CD4-positive, alpha-beta memory T cell (primary cell): Measurements from ENCODE around the gene SETD3. TPM values are rescaled to one million over a fixed set of nuclear protein-coding genes. Genes with fewer than 3 reads are reported as not detected.

ENCODE experiments used
- CTCF ChIA-PET: fragments of 350-600 bp; sonication (Branson Sonifier 250); formaldehyde crosslinking; loops from one replicate; lab custom pipeline; 2021; ENCODE audit warnings: inconsistent platforms; ENCODE audit not compliant: partially characterized antibody; lab: Charles Lee
- POLR2A ChIA-PET: fragments of 350-600 bp; sonication (Branson Sonifier 250); formaldehyde crosslinking; loops from one replicate; lab custom pipeline; 2021; ENCODE audit not compliant: partially characterized antibody; lab: Charles Lee
- DNase-seq, 5 donors: peaks; one replicate each; pipeline versions ENCODE4 v3.0.0 to v3.0.0-alpha.2; 2020 to 2022; ENCODE audit warnings: mixed read lengths in 1 of 5
- H3K27ac ChIP-seq: one replicate; pipeline ENCODE4 v1.7.0; 2013; ENCODE audit warnings: low read depth, low read length
- H3K27me3 ChIP-seq: 2 replicates; pipeline ENCODE4 v1.7.0; 2013; ENCODE audit warnings: mild to moderate bottlenecking, low read length, moderate library complexity; ENCODE audit not compliant: insufficient read depth
- H3K36me3 ChIP-seq: 2 replicates; pipeline ENCODE4 v1.7.0; 2013; ENCODE audit warnings: mild to moderate bottlenecking, low read length, moderate library complexity; ENCODE audit not compliant: insufficient read depth
- H3K4me1 ChIP-seq: 2 replicates; pipeline ENCODE4 v1.7.0; 2013; ENCODE audit warnings: mild to moderate bottlenecking, low read length, moderate library complexity; ENCODE audit not compliant: insufficient read depth
- H3K4me3 ChIP-seq, 2 donors: one replicate each; pipeline ENCODE4 v1.7.0; 2013; ENCODE audit warnings: low read length in 2 of 2, mild to moderate bottlenecking in 1 of 2
- H3K9me3 ChIP-seq, 2 donors: one replicate each; pipeline ENCODE4 v1.7.0; 2013; ENCODE audit warnings: low read length in 2 of 2, control low read depth in 1 of 2; ENCODE audit not compliant: control insufficient read depth in 1 of 2
- H3K27ac Mint-ChIP-seq, 7 donors: one replicate each; pipeline ENCODE4 v1.8.0; 2020 to 2021; ENCODE audit warnings: mixed read lengths in 7 of 7, mild to moderate bottlenecking in 6 of 7, inconsistent platforms in 3 of 7, moderate library complexity in 3 of 7
- H3K27me3 Mint-ChIP-seq, 2 donors: one replicate each; pipeline ENCODE4 v1.8.0; 2020 to 2021; ENCODE audit warnings: mixed read lengths in 2 of 2
- H3K36me3 Mint-ChIP-seq, 2 donors: one replicate each; pipeline ENCODE4 v1.8.0; 2020 to 2021; ENCODE audit warnings: mixed read lengths in 2 of 2, inconsistent platforms in 1 of 2, mild to moderate bottlenecking in 1 of 2
- H3K4me1 Mint-ChIP-seq, 4 donors: one replicate each; pipeline ENCODE4 v1.8.0; 2020 to 2021; ENCODE audit warnings: mixed read lengths in 4 of 4, mild to moderate bottlenecking in 1 of 4
- H3K4me3 Mint-ChIP-seq, 8 donors: one replicate each; pipeline ENCODE4 v1.8.0; 2020 to 2021; ENCODE audit warnings: mixed read lengths in 8 of 8, mild to moderate bottlenecking in 7 of 8, moderate library complexity in 6 of 8, inconsistent platforms in 3 of 8
- H3K9me3 Mint-ChIP-seq, 8 donors: one replicate each; pipeline ENCODE4 v1.8.0; 2020 to 2021; ENCODE audit warnings: mixed read lengths in 8 of 8, mild to moderate bottlenecking in 5 of 8, inconsistent platforms in 3 of 8, moderate library complexity in 1 of 8
- intact Hi-C: fragments of 100-400 bp; cut with micrococcal nuclease; formaldehyde crosslinking; loops from one replicate; pipeline ENCODE4 v1.15.1; 2023
- polyA plus RNA-seq, 2 donors: library from polyadenylated mRNA; unstranded; fragments of 300-500 nt; fragmentation: Illumina TruSeq; gene quantifications; one replicate each; pipeline ENCODE4 v1.2.3, GENCODE V29; 2021
- total RNA-seq, 2 experiments: library from RNA; stranded (reverse); gene quantifications; one replicate each; pipeline ENCODE4 v1.2.3, GENCODE V29; 2021

SETD3 gene
- total and polyA plus RNA-seq, 4 experiments from 2014 or later: 37.4 to 66.9 (median 55.8) TPM

DNA sequence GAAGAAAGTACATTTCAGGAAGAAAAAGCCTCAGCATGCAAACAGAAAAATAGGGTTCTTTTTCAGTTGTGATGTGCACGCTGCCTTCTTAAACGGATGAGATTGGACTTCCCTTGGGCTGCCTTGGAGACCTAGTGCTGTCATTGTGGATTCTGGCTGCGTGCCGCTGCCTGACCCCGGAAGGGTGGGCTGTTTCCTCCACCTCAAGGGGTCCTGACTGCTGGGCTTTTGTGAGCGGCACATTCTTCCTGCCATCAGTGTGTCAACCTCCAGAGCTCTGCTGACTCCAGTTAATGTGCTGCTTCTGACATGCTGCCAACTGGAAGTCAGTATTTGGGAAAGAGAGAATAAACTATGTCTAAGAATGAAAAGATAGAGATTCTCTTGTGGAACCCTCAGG is 25.6 kb upstream of the SETD3 start:
- no peak overlapping the region for H3K27ac ChIP-seq
- peaks cover 65 to 86% of the 10 kb centered on the region in 2 donors for H3K36me3 Mint-ChIP-seq
- peaks cover 0 to 2% (median 0%) of the 10 kb centered on the region in 8 donors for H3K9me3 Mint-ChIP-seq
- DNase-seq: no peak
- H3K4me3 Mint-ChIP-seq: no peak overlapping the region
- no peaks in the 10 kb centered on the region for H3K9me3 ChIP-seq
- H3K4me1 ChIP-seq: no peaks in the 10 kb centered on the region
- POLR2A ChIA-PET: no interaction called here
- peak overlapping the region in 3 of 7 donors; percentile 7 to 63 (median 25) for H3K27ac Mint-ChIP-seq
- intact Hi-C loops: no loop called here
- H3K36me3 ChIP-seq: peaks cover 78% of the 10 kb centered on the region
- H3K4me3 ChIP-seq: no peak overlapping the region
- H3K27me3 ChIP-seq: no peaks in the 10 kb centered on the region
- no peaks in the 10 kb centered on the region for H3K27me3 Mint-ChIP-seq
- H3K4me1 Mint-ChIP-seq: no peaks in the 10 kb centered on the region
- CTCF ChIA-PET: no interaction called here

DNA sequence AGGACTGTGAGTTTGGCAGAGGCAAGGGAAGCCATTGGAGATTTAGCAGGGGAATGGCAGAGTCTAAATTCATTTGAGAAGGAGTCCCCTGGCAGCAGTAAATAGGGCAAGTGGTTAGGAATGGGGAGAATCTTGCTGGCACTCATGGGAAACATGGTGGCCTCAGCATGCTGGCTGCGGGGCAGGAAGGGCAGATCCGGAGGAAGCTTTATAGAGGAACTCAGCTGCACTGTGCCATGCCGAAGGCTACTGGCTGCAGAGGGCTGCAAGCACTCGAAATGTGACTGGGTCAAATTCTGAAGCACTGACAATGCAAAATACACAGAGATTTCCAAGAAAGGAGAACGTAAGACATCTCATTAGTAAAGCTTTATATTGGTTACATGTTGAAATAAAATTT is 24.4 kb upstream of the SETD3 start:
- Mint-ChIP-seq H3K4me3 (peak overlapping the region in 1 of 8 donors; percentile 18), H3K36me3 (peaks cover 75 to 90% of the 10 kb centered on the region in 2 donors)
- no peak for DNase-seq

DNA sequence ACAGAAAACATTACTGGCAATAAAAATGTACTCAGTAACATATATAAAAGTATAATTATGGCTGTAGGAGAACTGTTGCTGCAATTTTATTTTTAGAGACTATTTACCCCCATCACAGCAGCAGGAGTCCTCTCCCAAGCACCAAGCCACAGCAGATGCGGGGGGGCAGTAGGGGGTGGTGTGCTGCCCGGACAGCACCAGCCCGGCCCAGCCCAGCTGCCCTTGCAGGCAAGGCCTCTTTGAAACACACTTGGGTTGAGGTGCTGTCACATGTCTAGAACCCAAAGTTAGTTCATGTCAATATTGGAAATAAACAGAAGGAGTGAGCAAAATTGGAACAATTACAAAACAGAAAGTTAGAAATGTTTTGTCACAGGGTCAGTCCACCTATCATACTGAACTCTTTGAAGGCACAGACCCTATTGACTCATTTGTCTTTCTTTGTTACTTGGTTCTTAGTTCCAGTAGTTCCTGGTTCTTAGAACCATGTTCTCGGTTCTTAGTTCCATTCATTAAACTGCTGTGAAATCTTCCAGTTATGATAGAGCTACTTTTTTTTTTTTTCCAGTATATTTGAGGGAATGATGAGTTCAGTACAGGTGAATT is 23.3 kb upstream of the SETD3 start:
- H3K4me1 ChIP-seq: no peaks in the 10 kb centered on the region
- H3K27ac Mint-ChIP-seq: peak overlapping the region in 2 of 7 donors; percentile 53 to 72
- H3K27ac ChIP-seq: no peak overlapping the region
- H3K4me3 Mint-ChIP-seq: no peak overlapping the region
- no peak overlapping the region for H3K4me3 ChIP-seq
- H3K9me3 ChIP-seq: no peaks in the 10 kb centered on the region
- intact Hi-C loops: no loop called here
- POLR2A ChIA-PET: no interaction called here
- peaks cover 75 to 90% of the 10 kb centered on the region in 2 donors for H3K36me3 Mint-ChIP-seq
- H3K36me3 ChIP-seq: peaks cover 96% of the 10 kb centered on the region
- H3K9me3 Mint-ChIP-seq: peaks cover 0 to 2% (median 0%) of the 10 kb centered on the region in 8 donors
- CTCF ChIA-PET: interaction anchor here (1.0 kb wide), 1 partner anchor 44 kb away, joined by 3 read pairs; no protein-coding TSS in a partner anchor
- no peaks in the 10 kb centered on the region for H3K4me1 Mint-ChIP-seq
- no peak for DNase-seq
- H3K27me3 Mint-ChIP-seq: no peaks in the 10 kb centered on the region
- no peaks in the 10 kb centered on the region for H3K27me3 ChIP-seq

More for the DNA sequence above, 24.4 kb upstream of the SETD3 start:
- Histone ChIP-seq H3K9me3 (no peaks in the 10 kb centered on the region), H3K27ac (no peak overlapping the region), H3K27me3 (no peaks in the 10 kb centered on the region), H3K36me3 (peaks cover 90% of the 10 kb centered on the region), H3K4me1 (no peaks in the 10 kb centered on the region), H3K4me3 (no peak overlapping the region)
- intact Hi-C loops: no loop called here
- no peaks in the 10 kb centered on the region for H3K27me3 Mint-ChIP-seq
- peak overlapping the region in 5 of 7 donors; percentile 29 to 90 (median 55) for H3K27ac Mint-ChIP-seq
- ChIA-PET POLR2A (interaction anchor here (1.1 kb wide), 1 partner anchor 24 kb away, joined by 3 read pairs; the partner anchor contains the start of genes CCNK and SETD3), CTCF (interaction anchor here (1.0 to 1.4 kb wide), 2 partner anchors 10 to 183 kb away, joined by 4 read pairs; no protein-coding TSS in a partner anchor)
- H3K9me3 Mint-ChIP-seq: peaks cover 0 to 2% (median 0%) of the 10 kb centered on the region in 8 donors
- H3K4me1 Mint-ChIP-seq: no peaks in the 10 kb centered on the region

DNA sequence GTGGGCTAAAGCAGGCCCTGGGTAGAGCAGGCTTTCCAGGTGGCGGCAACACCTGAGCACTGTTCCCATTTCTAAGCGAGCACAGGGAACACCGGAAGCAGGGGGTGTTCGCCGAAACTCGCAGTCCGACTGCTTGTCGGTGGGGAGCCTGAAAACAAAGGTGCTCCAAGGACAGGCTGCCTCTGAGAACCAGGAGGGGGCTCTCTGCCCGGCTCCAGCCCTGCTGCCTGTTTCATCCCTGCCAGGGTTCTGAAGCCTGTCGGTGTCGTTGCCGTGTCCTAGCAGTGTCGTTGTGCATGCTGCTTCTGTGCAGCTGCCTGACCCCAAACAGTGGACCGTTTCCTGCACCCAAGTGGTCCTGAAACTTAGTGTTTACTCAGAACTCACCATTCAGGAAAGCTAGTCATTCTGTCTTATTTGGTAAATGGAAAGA is 22.3 kb upstream of the SETD3 start:
- DNase-seq: no peak
- no peaks in the 10 kb centered on the region for H3K4me1 ChIP-seq
- H3K27ac Mint-ChIP-seq: peak overlapping the region in 2 of 7 donors; percentile 44 to 81
- no peaks in the 10 kb centered on the region for H3K27me3 Mint-ChIP-seq
- ChIA-PET POLR2A (no interaction called here), CTCF (no interaction called here)
- intact Hi-C loops: no loop called here
- no peaks in the 10 kb centered on the region for H3K4me1 Mint-ChIP-seq
- H3K36me3 Mint-ChIP-seq: peaks cover 74 to 89% of the 10 kb centered on the region in 2 donors
- H3K9me3 ChIP-seq: no peaks in the 10 kb centered on the region
- peaks cover 92% of the 10 kb centered on the region for H3K36me3 ChIP-seq
- no peak overlapping the region for H3K4me3 ChIP-seq
- H3K27ac ChIP-seq: no peak overlapping the region
- no peaks in the 10 kb centered on the region for H3K27me3 ChIP-seq
- peaks cover 0 to 2% (median 0%) of the 10 kb centered on the region in 8 donors for H3K9me3 Mint-ChIP-seq
- no peak overlapping the region for H3K4me3 Mint-ChIP-seq

DNA sequence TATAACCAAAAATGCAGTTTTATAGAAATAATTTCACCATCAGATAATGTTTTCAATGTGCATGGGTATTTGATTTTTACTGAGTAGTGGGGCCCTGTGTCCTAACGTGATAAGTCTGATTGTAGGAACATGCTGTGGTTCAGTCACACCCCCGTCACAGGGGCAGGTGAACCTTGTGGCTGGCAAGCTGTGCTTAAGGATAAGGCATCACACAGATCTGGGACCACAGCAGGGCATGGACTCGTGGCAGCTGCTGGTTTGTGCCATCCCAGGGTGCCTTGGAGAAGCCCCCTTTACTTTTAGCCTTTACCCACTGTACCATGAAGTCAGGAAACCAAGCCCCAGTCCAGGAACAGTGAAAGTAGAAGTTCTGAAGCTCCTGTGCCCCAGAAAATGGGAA is 17.2 kb upstream of the SETD3 start:
- H3K27me3 ChIP-seq: no peaks in the 10 kb centered on the region
- H3K9me3 ChIP-seq: no peaks in the 10 kb centered on the region
- no peak for DNase-seq
- Mint-ChIP-seq H3K27me3 (no peaks in the 10 kb centered on the region), H3K27ac (peak overlapping the region in 3 of 7 donors; percentile 23 to 72 (median 48)), H3K4me3 (no peak overlapping the region), H3K9me3 (peaks cover 0 to 2% (median 0%) of the 10 kb centered on the region in 8 donors), H3K4me1 (peaks cover 6 to 9% (median 7%) of the 10 kb centered on the region in 4 donors), H3K36me3 (peaks cover 65 to 82% of the 10 kb centered on the region in 2 donors)
- H3K4me1 ChIP-seq: no peaks in the 10 kb centered on the region
- intact Hi-C loops: no loop called here
- H3K27ac ChIP-seq: no peak overlapping the region
- H3K36me3 ChIP-seq: peaks cover 87% of the 10 kb centered on the region
- POLR2A ChIA-PET: no interaction called here
- H3K4me3 ChIP-seq: no peak overlapping the region
- CTCF ChIA-PET: no interaction called here

DNA sequence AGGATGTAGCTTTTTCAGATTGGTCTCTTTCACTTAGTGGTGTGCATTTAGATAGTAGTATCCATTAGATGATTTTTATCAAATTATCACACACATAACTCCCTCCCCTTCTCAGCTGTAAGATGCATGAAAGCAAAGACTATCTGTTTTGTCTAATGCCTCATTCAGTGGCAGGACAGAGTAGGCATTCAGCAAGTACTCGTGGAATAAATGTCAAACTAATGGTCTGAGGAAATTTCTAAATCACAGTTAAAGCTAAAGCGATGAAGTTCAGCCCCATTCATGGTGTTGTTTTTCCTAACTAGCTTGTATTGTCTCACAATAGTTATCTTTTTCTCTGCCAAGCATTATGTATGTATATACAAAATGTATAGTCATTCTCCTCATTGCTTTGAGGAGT is 16.7 kb upstream of the SETD3 start:
- H3K4me3 ChIP-seq: no peak overlapping the region
- no peaks in the 10 kb centered on the region for H3K27me3 Mint-ChIP-seq
- H3K4me1 Mint-ChIP-seq: peaks cover 6 to 12% (median 8%) of the 10 kb centered on the region in 4 donors
- intact Hi-C loops: no loop called here
- no peaks in the 10 kb centered on the region for H3K9me3 ChIP-seq
- H3K36me3 ChIP-seq: peaks cover 86% of the 10 kb centered on the region
- no peak for DNase-seq
- POLR2A ChIA-PET: no interaction called here
- no peak overlapping the region for H3K4me3 Mint-ChIP-seq
- CTCF ChIA-PET: no interaction called here
- H3K27ac ChIP-seq: no peak overlapping the region
- peaks cover 63 to 84% of the 10 kb centered on the region in 2 donors for H3K36me3 Mint-ChIP-seq
- peak overlapping the region in 1 of 7 donors; percentile 15 for H3K27ac Mint-ChIP-seq
- H3K27me3 ChIP-seq: no peaks in the 10 kb centered on the region
- H3K4me1 ChIP-seq: no peaks in the 10 kb centered on the region
- H3K9me3 Mint-ChIP-seq: peaks cover 0 to 2% (median 0%) of the 10 kb centered on the region in 8 donors

DNA sequence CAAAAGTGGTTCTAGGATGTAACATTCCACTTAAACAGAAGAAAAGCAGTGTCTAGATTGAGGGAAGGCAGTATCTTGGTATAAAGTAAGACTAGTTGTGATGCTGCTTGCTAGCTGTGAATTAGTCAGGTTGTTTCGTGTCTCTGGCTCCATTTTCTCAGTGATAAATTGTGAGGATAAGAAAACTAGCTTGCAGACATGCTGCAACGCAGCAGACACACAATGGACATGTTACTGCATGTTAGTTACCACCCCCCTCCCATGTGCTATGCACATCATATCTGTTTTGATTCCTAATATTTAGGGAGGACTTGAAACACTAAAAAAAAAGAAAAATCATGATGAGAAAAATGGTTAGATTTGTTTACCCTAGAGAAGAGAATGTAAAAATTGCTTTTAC is 3.4 kb upstream of the SETD3 start:
- intact Hi-C loops: loop anchor here (5.0 to 10.0 kb wide), 2 partner anchors 583 to 751 kb away; partner anchors contain the start of genes EVL and YY1
- Mint-ChIP-seq H3K27me3 (no peaks in the 10 kb centered on the region), H3K4me1 (peaks cover 44 to 84% (median 64%) of the 10 kb centered on the region in 4 donors), H3K4me3 (peak overlapping the region in 2 of 8 donors; percentile 0 to 40), H3K36me3 (peaks cover 0 to 13% of the 10 kb centered on the region in 2 donors), H3K27ac (peak overlapping the region in 3 of 7 donors; percentile 13 to 98 (median 20)), H3K9me3 (peaks cover 0 to 1% (median 0%) of the 10 kb centered on the region in 8 donors)
- ChIA-PET POLR2A (no interaction called here), CTCF (no interaction called here)
- Histone ChIP-seq H3K27me3 (no peaks in the 10 kb centered on the region), H3K9me3 (no peaks in the 10 kb centered on the region), H3K27ac (no peak overlapping the region), H3K4me1 (peaks cover 73% of the 10 kb centered on the region), H3K36me3 (no peaks in the 10 kb centered on the region), H3K4me3 (no peak overlapping the region)
- no peak for DNase-seq
